Glomerular visceral epithelial cell (primary cell): ENCODE results near the gene TNFRSF9.
A peak's percentile ranks its signal among the peaks of the same experiment; 100 is the strongest.
"Not testable (repeated sequence)": the region's sequence is repeated elsewhere in the genome, so short reads cannot be mapped to it uniquely, and the experiment has no call there.

Experiments
- DNase-seq: peaks from one replicate; pipeline ENCODE4 v3.0.0-alpha.2; 2016; ENCODE audit errors: extremely low spot score

Gene TNFRSF9

DNA sequence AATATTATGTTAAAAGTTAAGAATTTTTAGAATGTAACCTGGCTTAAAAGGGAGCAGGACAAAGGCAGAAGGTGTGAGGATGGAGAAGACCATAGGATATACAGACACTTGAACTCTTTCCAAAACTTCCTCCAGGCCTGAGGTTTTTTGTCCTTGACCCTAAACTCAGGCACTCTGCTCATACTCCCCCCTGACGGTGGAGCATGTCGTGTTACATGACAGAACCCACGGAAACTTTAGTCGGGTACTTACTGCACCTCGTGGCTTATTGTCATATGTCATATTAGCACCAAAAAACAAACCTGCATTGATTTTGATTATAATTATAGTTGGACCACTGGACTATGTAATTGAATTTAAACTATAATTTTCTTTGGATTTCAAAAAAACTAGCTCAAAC is 20.8 kb downstream of the TNFRSF9 start:
- no peak for DNase-seq

DNA sequence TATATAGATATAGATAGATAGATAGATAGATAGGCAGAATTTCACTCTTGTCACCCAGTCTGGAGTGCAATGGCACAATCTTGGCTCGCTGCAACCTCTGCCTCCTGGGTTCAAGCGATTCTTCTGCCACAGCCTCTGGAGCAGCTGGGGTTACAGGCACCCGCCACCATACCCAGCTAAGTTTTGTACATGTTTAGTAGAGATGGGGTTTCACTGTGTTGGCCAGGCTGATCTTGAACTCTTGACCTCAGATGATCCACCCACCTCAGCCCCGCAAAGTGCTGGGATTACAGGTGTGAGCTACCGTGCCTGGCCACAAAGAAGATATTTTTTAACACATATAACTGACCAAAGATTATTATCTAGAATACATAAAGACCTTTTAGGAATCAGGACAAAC is 22.7 kb downstream of the TNFRSF9 start:
- not testable (repeated sequence) for DNase-seq

DNA sequence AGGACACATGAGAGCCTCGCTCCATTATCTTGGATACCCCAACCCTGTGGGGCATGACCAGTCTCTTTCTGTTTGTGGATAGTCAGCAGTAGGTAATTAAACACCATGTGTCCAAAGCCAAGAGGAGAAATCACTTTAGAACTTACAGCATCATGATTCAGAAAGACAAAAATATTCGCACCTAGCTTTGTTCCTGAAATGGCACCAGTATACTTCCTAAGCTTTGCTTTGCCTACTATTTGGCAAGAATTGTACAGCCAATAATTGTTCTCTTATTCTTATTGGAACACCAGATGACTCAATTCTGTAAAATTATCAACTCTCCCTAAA is 24.2 kb downstream of the TNFRSF9 start:
- no peak for DNase-seq

DNA sequence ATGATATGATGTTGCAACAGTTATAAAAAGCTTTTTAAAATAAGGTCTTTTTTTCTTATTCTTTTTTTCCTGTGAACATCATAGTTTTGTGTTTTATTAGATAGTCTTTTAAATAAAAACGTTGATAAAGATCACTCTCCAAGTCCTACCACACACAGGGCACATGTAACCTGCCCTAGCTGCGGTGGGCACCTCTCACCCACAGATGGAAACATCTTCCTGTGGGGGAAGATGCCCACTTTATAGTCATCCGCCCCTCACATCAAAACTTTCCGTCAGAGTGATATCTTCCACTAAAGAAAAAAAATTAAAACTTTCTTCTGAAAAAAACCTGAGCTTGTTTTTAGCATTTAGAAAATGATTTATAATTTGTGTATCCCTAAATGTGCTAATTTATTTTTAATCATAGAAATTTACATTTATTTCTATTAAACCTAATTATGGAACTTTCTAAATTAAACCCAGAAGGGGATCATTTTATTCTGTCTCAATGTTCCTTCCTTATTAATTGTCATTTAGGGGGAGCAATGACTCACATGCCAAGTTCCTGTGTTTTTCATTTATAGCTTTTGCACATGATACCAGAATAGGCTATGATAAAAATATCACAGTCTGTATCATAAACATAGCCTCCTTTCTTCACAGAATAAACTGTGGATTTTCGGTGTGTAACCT is 24.7 kb downstream of the TNFRSF9 start:
- DNase-seq, result no peak

DNA sequence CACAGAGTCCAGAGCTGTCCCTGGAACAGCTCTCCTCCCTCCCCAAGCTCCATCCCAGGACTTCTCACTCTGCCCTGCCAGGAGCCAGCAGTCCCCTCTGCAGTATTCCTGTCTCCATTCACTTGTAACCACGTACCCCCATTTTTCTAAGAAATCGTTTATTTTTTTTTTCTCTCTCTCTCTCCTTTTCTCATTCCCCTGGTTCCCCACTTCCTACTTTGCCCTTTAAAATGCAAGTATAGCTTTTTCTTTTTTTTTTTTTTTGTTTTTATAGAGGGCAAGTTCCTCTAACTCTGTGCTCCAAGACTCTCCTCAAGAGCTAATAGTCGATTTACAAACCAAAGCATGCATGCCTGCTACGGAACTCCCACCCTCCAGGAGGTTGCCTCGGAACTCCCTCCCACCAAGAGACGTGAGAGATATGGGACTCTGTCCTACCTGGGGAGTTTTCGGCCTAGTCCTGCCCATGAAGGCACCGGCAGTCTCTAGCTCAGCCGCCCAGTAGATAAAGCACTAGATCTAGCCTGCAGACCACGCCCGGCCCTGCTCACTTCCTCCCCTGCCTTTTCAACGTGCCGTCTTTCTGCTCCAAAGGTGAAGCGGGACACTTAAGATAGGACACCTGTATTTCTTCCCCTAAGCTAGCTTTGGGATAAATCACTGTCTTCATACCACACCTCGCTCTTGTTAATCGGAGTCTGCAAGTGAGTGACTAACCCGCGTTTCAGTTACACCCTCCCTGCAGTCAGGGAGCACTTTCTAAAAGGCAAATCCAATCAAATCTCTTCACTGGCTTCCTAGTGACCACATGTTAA is 27.7 kb downstream of the TNFRSF9 start:
- DNase-seq, result no peak

DNA sequence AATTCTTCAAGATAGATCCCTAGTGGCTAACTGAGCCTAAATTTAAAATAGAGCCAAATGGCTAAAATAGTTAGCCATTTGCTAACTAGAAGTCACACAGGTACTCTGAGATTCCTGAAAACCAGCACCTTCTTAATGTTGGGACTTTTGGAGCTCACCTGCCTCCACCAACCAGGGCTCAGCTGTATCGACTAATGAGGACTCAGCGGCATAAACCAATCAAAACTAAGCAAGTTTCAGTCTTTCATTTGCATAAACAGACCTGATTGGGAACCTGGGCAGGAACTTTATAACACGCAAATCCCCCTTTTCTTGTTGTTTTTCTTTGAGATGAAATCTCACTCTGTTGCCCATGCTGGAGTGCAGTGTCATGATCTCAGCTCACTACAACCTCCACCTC is 28.5 kb downstream of the TNFRSF9 start:
- no peak for DNase-seq

DNA sequence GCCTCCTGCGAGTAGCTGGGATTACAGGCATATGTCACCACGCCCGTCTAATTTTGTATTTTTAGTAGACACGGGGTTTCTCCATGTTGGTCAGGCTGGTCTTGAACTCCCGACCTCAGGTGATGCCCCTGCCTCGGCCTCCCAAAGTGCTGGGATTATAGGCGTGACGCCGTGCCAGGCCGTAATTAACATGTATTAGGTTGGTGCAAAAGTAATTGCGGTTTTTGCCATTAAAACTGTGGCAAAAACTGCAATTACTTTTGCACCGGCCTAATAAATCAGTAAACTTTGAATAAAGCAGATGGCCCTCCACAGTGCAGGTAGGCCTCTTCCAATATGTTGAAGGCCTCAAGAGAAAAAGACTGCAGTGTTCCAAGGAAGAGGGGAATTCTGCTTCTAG is 35.4 kb downstream of the TNFRSF9 start:
- DNase-seq, result no peak

DNA sequence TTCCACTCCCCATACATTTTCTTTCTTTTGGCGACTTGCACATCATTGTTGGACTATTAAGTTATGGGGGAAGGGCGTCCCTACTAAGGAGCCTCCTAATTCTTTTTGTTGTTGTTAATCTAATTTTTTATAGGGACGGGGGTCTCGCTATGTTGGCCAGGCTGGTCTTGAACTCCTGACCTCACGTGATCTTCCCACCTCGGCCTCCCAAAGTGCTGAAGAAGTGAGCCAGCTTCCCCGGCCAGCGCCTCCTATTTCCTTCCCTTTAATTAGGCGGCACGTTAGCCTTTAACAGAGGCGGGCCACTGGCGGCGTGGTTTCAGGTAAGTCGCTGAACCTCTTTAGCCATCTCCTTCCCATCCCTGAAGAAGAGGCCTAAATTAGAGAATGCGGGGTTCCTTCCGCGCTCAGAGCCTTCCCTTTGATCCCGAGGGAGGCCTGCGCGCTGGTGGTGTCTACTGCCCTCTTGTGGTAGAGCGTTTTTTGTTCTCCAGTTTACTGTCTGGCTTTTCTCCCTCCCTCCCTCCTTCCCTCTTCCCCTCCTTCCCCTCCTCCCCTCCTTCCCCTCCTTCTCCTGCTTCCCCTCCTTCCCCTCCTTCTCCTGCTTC is 38.1 kb downstream of the TNFRSF9 start:
- DNase-seq, result peak; percentile 76

DNA sequence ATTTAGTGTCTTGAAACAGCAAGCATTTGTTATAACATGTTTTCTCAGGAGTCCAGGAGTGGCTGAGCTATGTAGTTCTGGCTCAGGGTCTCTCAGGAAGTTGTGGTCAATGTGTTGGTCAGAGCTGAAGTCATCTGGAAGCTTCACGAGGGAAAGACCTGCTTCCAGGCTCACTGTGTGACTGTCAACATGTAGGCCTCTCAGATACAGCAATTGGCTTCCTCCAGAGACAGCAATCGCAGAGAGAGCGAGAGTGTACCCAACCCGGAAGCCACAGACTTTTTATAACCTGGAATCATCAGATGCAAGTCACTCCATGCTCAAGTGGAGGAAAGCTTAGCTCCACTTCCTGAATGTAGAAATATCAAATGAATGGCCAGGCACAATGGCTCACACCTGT is 40.9 kb downstream of the TNFRSF9 start:
- peak; percentile 48 for DNase-seq

DNA sequence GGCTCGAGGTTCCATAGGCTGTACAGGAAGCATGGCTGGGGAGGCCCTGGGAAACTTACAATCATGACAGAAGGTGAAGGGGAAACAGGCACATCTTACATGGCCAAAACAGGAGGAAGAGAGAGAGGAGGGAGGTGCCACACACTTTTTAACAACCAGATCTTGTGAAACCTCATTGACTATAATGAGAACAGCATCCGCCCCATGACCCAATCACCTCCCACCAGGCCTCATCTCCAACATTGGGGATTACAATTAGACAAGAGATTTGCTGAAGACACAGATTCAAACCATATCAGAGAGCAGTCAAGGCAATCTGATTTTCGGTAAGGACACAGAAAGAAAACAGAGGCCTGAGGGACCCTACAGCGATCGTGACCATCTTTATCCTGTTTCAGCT is 41.7 kb downstream of the TNFRSF9 start:
- no peak for DNase-seq

DNA sequence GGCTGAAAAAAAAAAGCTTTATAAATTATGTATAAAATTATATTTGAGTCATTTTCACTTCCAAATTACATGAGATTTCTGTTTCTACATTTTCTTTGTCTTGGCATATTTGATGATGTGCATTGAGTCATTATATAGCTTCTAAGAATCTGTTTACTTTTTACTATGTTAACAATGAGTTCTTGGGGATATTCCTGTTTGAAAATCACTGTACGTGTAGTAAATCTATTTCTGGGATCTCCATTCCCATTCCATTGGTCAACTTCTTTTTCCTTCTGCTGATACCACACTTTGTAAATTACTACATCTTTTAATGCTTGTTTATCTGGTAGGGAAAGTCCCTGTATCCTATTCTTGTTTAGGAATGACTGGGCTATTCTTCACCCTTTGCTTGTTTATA is 43.6 kb downstream of the TNFRSF9 start:
- DNase-seq, result no peak

DNA sequence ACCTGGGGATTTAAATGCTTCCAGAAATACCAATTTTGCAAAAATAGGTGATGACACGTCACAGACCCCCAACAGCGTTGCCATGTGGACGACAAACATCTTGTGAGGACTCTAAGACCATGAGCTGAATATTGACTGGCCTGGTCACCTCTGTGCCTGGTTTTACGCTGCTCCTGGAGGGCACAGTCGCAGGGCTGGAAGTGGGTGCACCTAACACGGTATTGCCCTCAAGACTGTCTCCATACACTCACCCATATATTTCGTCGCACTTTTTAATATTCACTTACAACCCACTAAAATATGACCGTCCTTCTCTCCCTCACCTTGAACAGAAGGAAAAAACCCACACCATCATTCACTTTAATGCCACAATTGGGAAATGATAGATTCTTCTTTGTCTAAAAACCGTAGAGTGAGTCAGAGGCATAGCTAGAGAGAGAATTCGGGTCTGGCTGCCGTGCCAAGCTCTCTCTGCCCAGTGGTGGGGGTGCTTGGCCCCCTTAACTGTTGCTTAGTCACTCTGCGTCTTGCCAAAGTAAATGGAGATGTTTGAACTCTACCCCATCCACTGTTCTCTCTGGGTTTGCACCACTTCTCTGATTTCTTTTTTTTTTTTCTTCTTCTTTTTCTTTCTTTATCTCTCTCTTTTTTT is 47.0 kb downstream of the TNFRSF9 start:
- DNase-seq, result peak; percentile 52

DNA sequence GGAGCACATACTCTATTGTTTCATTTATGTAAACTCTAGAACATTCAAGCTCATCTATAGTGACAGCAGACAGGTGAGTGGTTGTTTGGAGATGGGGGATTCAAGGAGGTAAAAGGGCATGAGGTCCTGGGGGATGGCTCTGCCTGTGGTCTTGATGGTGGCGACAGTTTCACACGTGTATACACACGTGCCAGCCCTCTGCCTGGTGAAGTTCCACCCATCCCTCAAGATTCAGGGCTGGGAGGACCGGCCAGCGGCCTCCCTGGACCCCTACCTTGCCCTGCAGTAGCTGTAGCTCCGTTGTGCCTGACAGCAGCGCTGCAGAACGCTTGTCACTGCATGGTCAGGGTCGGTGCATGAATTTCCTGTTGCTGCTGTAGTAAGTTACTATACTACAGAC is 48.8 kb downstream of the TNFRSF9 start:
- DNase-seq, result no peak

DNA sequence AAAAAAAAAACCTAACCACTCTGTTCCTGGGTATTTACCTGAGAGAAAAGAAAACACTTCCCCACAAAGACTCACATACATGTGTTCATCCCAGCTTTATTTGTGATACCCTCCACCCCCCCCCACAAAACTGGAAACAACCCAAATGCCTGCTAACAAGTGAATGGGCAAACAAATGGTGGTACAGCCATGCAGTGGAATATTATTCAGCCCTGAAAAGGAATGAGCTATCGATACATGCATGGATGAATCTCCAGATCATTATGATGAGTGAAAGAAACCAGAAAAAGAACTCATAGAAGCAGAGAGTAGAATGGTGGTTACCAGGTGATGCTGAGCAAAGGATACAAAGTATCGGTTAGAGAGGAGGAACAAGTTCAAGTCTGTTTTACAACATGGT is 49.8 kb downstream of the TNFRSF9 start:
- DNase-seq, result no peak

DNA sequence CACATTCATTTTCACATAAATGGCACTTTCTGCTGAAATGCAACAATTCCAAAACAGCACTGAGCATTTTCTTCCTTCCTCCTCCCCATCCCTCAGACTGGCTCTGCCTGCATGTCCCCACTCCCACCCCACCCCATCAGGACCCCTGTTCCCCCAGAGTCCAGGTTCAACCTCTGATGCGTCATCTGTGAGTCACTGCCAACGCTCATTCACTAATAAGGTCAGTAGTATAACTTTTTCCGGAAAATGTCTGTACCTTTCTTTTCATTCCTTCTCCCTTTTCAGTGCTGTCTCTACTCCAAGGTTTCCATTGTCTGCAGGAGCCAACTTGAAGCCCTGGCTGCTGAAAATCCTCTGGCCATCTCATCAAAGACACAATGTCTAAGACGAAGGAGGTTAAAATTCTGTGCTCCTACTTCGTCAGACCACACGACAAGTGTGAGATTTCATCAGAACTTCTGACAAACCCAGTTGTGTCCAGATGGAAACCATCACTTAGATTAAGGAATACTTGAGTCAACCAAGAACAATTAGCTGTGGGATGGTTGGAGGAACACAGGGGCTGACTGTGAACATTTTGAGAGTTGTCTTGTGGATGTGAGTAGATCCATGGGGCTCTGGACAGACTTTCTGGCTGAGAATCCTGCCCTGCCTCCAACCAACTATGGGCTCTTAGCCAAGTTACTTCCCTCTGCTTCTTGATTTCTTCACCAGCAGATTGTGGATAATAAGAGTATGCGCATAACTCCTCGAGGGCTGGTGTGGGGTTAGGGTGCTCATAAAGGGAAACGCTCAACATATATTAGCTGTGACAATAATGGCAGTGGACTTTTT is 52.2 kb downstream of the TNFRSF9 start:
- no peak for DNase-seq

DNA sequence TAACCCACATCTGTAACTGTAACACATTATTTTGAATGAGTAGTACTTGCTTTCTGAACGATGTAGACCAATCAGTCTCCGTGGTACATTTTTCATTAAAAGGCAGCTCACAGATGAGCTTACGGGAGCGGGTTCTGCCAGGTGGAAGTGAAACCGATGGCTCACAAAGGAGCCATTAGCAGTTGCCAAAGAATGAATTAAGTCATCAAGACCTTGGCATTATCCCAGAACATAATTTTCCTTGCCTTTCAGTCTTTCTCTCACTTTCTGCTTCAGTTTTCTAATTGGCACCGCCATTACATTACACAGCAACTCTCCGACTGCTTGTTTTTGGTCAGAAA is 54.3 kb downstream of the TNFRSF9 start:
- DNase-seq, result no peak

DNA sequence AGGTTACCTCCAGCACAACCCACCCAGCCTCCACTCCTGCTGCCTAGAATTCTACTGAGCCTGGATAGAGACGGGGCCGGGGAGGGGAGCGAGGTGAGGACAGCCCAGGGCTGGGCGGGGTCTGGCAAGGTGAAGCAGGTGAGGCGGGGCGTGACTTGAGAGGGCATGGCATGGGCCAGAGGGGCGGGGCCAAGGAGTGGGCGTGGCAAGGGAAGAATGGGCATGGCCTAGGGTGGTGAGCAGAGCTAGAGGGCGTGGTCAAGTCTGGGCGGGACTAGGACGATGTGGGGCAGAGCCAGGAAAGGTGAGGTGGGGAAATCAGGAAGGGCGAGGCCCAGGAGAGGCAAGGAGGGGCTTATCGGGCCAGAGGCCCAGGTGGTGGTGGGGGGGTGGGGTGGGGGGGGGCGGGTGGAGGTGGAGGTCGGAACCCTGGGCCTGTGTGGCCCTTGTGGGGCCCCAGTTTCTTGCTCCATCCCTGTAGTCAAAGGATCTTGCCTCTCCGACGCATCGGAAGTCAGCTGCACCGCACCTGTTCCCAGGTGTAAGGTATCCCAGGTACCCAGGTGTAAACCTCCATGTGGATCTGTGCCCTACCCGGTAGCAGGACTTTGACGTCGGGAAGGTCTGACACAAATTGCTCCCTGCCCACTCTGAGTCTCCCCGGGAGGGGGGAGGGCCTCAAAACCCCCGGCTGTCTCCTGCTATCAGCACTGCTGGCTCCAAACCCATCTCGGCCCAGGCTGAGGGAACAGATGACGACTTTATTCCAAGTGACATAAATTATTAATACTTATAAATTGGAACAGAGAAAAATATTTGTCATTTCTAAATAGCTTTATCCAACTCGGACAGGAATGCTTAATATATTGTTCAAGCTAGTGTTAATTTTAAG is 54.9 kb downstream of the TNFRSF9 start:
- DNase-seq, result no peak

DNA sequence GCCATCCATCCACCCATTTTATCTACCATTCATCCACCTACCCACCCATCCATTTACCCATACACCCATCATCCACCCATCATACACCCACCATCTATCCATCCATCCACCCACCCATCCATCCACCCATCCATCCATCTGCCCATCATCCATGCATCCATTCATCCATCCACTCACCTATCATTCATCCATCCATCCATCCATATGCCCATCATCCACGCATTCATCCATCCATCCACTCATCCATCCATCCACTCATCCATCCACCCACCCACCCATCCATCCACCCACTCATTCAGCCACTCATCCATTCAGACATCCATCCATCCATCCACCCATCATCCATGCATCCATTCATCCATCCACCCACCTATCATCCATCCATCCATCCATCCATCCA is 55.9 kb downstream of the TNFRSF9 start:
- DNase-seq, result no peak

DNA sequence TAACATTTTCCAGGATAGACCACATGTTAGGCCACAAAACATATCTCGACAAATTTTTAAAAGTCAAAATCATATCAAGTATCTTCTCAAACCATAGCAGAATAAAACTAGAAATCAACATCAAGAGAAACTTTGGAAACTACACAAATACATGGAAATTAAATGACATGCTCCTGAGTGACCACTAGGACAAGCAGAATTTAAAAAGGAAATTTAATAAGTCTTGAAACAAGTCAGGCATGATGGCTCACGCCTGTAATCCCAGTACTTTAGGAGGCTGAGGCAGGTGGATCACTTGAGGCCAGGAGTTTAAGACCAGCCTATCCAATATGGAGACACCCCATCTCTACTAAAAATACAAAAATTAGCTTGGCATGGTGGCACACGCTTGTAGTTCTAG is 61.4 kb downstream of the TNFRSF9 start:
- DNase-seq, result no peak

DNA sequence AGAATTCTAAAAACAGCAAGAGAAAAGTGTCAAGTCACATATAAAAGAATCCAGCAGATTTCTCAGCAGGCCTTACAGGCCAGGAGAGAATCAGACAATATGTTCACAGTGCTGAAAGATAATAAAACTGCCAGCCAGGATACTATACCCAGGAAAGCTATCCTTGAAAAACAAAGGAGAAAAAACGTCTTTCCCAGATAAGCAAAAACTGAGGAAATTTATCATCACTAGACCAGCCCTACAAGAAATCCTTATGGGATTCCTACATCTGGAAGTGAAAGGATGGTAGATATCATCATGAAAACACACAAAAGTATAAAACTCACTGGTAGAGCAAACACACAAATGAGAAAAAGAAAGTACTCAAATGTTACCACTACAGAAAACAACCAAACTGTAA is 62.6 kb downstream of the TNFRSF9 start:
- no peak for DNase-seq
